NCI-H446 treated with DMSO at 0.1 percent for 48 hours (cell line): Measurements from ENCODE around the gene KRTAP5-7.
"Not testable (repeated sequence)": the region's sequence is repeated elsewhere in the genome, so short reads cannot be mapped to it uniquely, and the experiment has no call there.

Experiments
- DNase-seq: peaks from one replicate; lab custom pipeline; 2025; lab: John Stamatoyannopoulos, UW

Gene KRTAP5-7

DNA sequence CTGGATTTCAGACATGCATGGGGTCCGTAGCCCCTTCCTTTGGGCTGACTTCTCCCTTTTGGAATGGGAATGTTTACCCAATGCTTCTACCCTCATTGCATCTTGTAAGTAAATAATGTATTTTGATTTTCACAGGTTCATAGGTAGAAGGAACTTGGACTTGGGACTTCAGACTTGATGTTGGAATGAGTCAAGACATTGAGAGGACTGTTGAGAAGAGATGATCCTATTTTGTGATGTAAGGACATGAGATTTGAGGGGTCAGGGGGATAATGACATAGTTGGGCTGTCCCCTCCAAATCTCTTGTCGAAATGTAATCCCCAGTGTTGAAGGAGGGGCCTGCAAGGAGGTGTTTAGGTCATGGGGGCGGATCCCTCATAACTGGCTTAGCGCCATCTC is 37.4 kb downstream of the KRTAP5-7 start:
- no peak for DNase-seq

DNA sequence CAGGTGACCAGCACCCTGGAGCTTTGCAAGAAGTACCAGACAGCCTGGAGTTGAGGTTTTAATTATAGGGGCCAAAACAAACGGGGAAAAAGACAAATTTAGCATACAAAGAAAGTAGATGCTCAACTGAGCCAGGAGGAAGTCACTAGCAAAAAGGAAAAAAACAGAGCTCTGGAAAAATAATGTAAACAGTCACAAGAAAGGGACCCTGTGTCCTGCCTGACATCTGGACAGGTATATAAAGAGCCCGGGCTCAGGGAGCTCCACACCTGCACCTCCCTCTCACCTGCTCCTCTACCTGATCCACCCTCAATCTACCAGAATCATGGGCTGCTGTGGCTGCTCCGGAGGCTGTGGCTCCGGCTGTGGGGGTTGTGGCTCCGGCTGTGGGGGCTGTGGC is 38.2 kb downstream of the KRTAP5-7 start, which contains the start of gene KRTAP5-10:
KRTAP5-10 (plus strand) TSS at position 301 of the 400 bp plus-strand sequence; CDS start at position 326, 25 bp downstream.
- DNase-seq: no peak

DNA sequence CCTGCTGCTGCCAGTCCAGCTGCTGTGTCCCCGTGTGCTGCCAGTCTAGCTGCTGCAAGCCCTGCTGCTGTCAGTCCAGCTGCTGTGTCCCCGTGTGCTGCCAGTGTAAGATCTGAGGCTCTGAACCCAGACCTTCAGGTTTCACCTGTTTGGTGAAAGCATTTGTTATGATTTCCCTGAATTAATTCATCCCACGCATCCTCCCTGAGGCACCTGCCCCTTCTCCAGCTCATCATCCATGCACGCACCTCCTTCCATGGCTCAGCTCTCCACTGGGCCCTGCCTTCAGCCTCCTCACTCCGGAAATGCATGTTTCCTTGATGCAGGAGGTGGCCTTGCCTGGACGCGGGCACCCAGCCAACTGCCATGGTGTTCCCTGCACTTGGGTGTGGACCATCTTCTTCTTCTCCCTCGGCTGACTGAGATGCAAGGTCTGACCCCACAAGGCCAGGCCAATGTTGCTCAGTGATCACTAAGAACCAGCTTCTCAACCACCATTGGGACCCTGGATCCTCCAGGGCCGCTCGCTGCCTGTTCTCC is 39.1 kb downstream of the KRTAP5-7 start:
- no peak for DNase-seq

DNA sequence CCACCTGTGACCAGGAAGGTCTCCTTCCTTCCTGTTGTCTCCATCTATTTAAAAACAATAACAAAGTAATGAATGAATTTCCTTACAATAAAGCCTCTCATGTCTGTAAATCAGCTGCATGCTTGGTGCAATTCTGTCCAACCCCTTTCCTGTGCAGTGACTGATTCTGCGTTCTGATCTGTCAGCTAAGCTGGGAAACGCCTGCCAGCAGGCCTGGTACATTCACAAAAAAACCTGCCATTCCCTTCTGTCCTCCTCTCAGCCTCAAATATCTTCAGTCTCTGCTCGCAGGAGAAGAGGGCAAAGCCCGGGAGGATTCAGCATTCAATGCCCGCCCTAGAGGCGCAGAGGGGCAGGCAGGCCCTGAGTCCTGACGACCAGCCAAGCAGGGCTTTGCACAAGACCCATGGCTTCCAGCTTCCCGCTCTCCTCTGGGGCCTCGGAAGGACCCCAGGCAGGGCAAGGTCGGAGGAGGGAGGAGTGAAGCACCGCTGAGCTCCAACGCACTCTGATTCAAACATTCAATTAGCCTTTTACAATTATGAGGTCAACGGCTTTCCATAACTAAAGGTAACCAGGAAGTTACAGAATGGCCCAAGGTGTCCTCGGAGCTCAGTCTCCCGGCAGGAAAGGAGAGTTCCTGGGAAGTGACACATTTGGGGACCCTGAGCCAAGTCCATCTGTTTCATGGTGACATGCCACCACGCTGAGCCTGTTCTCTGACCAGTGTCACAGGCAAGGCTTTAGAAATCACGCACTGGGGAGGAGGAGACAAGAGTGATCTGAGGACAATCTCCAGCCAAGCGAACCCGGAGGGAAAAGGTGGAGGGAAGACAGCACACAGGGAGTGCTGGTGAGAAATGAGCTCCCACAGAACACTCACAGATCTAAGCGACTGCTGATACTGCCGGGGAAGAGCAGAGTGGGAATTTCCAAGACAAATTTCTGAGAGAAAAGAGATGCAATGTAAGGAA is 39.8 kb downstream of the KRTAP5-7 start:
- DNase-seq: not testable (repeated sequence)

DNA sequence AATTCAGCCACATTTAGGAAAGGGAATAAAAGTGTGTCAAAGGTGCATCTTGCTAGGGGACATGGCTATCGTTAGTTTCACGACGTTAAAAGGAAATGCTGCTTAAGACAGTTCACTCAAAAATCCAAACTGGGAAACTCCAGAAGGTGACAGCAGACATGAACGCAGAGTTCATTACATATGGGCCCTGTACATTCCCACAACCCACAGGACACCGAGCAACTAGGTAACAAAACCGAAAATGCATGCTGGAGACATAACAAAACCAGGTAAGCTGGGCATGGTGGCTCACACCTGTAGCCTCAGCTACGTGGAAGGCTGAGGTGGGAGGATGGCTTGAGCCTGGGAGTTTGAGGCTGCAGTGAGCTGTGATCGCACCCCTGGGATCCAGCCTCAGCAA is 40.6 kb downstream of the KRTAP5-7 start:
- DNase-seq: not testable (repeated sequence)

DNA sequence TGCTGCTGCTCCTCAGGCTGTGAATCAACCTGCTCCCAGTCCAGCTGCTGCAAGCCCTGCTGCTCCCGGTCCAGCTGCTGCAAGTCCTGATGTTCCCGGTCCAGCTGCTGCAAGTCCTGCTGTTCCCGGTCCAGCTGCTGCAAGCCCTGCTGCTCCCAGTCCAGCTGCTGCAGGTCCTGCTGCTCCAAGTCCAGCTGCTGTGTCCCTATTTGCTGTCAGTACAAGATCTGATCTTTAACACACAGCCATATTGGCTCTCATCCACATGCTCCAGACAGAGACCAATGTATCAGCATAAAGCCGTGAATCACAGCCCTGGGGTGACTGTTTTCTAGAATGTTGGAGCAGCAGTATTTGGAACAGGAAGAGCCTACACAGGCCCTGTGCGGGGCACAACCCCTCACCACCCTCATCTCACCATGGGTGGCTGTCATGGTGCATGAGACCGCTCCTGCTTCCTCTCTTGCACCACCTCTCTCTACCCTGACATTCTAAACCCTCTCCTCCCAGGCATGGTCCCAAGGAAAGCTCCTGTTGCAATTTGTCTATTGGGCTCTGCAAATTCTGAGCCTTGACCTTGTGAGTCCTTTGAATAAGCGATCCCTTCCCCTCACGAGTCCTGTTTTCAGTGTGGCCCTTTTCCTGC is 41.8 kb downstream of the KRTAP5-7 start:
- no peak for DNase-seq

DNA sequence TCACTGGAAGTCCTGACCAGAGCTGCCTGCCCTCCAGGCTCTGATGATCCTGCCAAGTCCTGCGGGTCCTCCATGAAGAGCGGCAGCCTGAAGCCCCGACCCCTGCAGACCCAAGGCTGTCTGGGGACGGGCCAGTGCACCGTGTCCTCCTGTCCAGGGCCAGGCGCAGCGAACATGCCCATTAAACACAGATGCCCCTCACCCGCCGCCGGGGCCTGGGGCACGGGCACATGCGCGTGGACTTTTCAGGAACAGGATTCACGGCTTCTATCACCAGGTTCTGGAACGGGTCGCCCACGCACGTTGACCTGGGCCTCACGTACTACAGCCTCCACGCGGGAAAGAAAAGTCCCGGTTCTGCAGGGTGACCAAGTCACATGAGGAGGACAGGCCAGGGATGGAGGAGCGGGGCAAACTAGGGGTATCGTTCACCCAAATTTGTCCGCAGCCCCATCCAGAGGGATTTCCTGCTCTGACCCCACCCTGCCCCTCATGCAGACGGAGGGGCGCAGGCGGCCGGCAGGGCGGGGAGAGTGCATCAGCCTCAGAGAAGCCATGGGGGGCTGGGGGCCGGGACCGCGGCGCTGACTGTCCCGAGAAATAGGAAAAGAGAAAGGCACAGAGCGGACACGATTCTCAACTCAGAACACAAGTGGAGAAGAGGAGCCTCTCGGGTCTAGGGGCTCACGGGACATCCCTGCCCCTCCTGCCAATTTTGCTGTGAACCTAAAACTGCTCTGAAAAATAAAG is 44.2 kb downstream of the KRTAP5-7 start:
- not testable (repeated sequence) for DNase-seq

DNA sequence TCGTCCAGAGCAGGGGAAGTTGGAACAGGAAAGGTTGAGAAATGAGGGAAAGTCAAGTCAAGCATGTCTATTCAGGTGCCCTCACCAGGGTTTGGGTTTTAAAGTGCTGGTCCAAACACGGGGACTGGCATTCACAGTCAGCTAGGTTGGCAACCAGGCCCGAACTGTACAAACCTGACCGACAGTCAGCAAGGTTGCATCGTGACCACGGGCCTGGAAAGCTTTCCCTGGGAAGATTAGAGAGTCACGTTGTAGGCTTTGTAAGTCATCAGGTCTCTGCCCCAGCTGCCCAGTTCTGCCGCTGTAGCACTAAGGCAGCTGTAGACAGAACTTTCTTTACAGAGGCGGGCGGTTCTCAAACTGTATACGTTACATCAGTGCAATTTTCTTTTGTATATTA is 45.7 kb downstream of the KRTAP5-7 start:
- no peak for DNase-seq

DNA sequence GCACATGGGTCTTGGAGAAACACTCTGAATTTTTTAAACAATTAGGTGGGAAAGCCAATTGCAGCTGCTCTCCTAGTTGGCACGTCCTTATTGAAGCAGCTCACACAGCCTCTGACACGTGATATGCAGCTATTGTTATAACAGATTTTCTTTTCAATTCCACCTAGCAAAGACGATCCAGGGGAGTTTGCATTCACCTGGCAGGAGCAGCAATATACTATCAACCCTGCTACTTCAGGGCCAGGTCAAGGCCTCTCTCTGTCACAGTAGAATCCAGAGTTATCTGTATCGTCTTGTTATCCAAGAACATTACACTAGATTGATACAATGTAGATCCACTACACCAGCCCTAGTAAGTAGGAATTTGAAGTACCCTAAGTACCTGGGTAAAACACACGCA is 47.4 kb downstream of the KRTAP5-7 start:
- no peak for DNase-seq

DNA sequence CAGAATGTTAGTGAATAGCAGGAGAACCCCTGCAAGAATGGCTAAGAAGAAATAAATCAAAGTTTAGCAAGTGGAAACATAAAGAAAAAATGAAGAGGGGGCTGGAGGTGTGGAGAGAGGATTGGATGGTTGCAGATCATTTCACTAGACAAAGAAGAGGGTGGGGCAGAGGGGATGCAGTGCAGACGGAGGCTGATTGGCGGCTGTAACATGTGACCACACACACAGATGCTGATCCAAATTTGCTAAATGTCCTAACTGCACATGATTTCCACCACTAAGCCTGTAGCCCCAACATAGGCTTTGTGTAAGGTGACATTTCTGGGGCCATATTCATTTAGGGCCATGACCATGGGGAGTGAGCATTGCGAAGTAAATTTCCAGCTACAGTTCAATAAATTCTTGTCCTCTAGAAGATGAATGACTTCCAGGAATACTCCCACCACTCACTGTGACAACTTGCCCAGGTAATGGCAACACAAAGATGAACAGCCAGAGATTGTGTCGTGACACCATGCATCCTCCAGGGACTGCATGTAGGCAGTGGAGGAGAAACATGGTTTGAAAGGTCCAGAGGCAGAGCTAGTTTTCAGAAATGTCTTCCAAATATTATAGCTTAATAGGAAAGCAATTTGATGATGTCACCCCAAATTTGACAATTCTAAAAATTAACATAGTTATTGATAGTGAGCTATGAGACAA is 48.8 kb downstream of the KRTAP5-7 start:
- no peak for DNase-seq

DNA sequence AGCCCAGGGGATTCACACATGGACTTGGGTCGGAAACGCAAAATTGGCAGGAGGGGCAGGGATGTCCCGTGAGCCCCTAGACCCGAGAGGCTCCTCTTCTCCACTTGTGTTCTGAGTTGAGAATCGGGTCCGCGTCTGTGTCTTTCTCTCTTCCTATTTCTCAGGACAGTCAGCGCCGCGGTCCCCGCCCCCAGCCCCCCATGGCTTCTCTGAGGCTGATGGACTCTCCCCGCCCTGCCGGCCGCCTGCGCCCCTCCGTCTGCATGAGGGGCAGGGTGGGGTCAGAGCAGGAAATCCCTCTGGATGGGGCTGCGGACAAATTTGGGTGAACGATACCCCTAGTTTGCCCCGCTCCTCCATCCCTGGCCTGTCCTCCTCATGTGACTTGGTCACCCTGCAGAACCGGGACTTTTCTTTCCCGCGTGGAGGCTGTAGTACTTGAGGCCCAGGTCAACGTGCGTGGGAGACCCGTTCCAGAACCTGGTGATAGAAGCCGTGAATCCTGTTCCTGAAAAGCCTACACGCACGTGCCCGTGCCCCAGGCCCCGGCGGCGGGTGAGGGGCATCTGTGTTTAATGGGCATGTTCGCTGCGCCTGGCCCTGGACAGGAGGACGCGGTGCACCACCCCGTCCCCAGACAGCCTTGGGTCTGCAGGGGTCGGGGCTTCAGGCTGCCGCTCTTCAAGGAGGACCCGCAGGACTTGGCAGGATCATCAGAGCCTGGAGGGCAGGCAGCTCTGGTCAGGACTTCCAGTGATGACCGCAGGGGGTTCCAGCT is 49.8 kb downstream of the KRTAP5-7 start:
- DNase-seq: not testable (repeated sequence)

DNA sequence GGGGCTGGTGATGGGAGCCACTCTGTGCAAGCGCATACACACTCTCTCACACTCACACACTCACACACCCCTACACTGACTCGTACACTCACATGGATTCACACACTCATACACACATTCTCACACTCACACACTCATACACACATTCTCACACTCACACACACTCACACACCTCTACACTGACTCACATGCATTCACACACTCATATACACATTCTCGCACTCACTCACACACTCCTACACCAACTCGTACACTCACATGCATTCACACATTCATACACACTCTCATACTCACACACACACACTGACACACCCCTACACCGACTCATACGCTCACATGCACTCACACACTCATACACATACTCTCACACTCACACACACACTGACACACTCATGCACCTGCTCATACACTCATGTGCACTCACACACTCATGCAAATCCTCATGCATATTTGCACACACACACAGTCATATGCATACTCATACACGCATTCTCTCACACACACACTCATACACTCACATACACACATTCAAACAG is 50.5 kb downstream of the KRTAP5-7 start:
- no peak for DNase-seq
